ENCODE results near the gene ANO9.
"Not testable (repeated sequence)": the region's sequence is repeated elsewhere in the genome, so short reads cannot be mapped to it uniquely, and the experiment has no call there.

ANO9 gene

GRCh38 chr11:451738-452137, 9.9 kb upstream of the ANO9 start:
- no peak for DNase-seq

GRCh38 chr11:450809-451451, 9.1 kb upstream of the ANO9 start:
- peak; percentile 84 for DNase-seq

GRCh38 chr11:449889-450808, 8.3 kb upstream of the ANO9 start, which contains the start of gene PTDSS2:
PTDSS2 (plus strand) TSS chr11:450279; CDS start chr11:450456, 177 bp downstream.
- peak; percentile 94 for DNase-seq

GRCh38 chr11:447923-448731, 6.3 kb upstream of the ANO9 start:
- DNase-seq: peak; percentile 94

- no peak for DNase-seq
These were observed 5.1 kb upstream of the ANO9 start for GRCh38 chr11:446891-447290.

- DNase-seq: no peak
These were observed 4.2 kb upstream of the ANO9 start for GRCh38 chr11:445765-446588.

GRCh38 chr11:444396-445144, 2.8 kb upstream of the ANO9 start:
- no peak for DNase-seq

- DNase-seq: no peak
These were observed 1.9 kb upstream of the ANO9 start for GRCh38 chr11:443542-444199.

GRCh38 chr11:442611-443081, 835 bp upstream of the ANO9 start:
- DNase-seq: no peak

GRCh38 chr11:441043-441417, 781 bp downstream of the ANO9 start:
- DNase-seq: no peak

- no peak for DNase-seq
These were observed 1.5 kb downstream of the ANO9 start for GRCh38 chr11:440065-441042.

- DNase-seq: no peak
These were observed 2.3 kb downstream of the ANO9 start for GRCh38 chr11:439315-440064.

GRCh38 chr11:438101-438844, 3.5 kb downstream of the ANO9 start:
- no peak for DNase-seq

- DNase-seq: no peak
These were observed 4.5 kb downstream of the ANO9 start for GRCh38 chr11:437228-437870.

- DNase-seq: not testable (repeated sequence)
These were observed 6.6 kb downstream of the ANO9 start for GRCh38 chr11:434999-435740.

GRCh38 chr11:434496-434895, 7.3 kb downstream of the ANO9 start:
- no peak for DNase-seq

GRCh38 chr11:433641-434040, 8.2 kb downstream of the ANO9 start:
- no peak for DNase-seq
